22Rv1 (cell line): ENCODE results near the gene RNF214.

Experiments
- H3K27ac ChIP-seq: fragments of 450-650 bp; 2 replicates; pipeline ENCODE4 v1.5.1; 2017
- ZFX ChIP-seq: fragments of 450-650 bp; IDR thresholded peaks from 2 replicates; pipeline ENCODE4 v1.6.1; 2017; ENCODE audit warnings: antibody characterized with exemption, borderline replicate concordance
- TF ChIP-seq, protein P1 (sequence below): fragments of 450-650 bp; IDR thresholded peaks from 2 replicates; pipeline ENCODE4 v1.5.1; 2017; ENCODE audit warnings: mild to moderate bottlenecking

The RNF214 gene

GRCh38 chr11:117334896-117335295 is 102.4 kb downstream of the RNF214 start:
- TF ChIP-seq ZFX = no peak
- TF ChIP-seq, protein P1, sequence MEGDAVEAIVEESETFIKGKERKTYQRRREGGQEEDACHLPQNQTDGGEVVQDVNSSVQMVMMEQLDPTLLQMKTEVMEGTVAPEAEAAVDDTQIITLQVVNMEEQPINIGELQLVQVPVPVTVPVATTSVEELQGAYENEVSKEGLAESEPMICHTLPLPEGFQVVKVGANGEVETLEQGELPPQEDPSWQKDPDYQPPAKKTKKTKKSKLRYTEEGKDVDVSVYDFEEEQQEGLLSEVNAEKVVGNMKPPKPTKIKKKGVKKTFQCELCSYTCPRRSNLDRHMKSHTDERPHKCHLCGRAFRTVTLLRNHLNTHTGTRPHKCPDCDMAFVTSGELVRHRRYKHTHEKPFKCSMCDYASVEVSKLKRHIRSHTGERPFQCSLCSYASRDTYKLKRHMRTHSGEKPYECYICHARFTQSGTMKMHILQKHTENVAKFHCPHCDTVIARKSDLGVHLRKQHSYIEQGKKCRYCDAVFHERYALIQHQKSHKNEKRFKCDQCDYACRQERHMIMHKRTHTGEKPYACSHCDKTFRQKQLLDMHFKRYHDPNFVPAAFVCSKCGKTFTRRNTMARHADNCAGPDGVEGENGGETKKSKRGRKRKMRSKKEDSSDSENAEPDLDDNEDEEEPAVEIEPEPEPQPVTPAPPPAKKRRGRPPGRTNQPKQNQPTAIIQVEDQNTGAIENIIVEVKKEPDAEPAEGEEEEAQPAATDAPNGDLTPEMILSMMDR = no peak
- H3K27ac ChIP-seq = no peak overlapping the region

- TF ChIP-seq, protein P1 = no peak
- TF ChIP-seq ZFX = no peak
These were observed 102.9 kb downstream of the RNF214 start for GRCh38 chr11:117335399-117335798.

More at GRCh38 chr11:117335399-117335798, 102.9 kb downstream of the RNF214 start:
- no peak overlapping the region for H3K27ac ChIP-seq
